GM06990 (cell line): Measurements from ENCODE around the gene CLCA2.
A peak's percentile ranks its signal among the peaks of the same experiment; 100 is the strongest.
"Not testable (repeated sequence)": the region's sequence is repeated elsewhere in the genome, so short reads cannot be mapped to it uniquely, and the experiment has no call there.

Experiments
- DNase-seq: peaks from one replicate; pipeline ENCODE4 v3.0.0-alpha.2; 2011; ENCODE audit not compliant: insufficient read length; ENCODE audit errors: extremely low read depth
- H3K27me3 ChIP-seq: replicated peaks from 2 replicates; pipeline ENCODE4 v1.6.0; 2011; ENCODE audit warnings: low read length; ENCODE audit not compliant: control insufficient read depth, insufficient read depth
- H3K36me3 ChIP-seq: 2 replicates; pipeline ENCODE4 v1.5.1; 2011; ENCODE audit warnings: low read length; ENCODE audit not compliant: control insufficient read depth, insufficient read depth
- H3K4me3 ChIP-seq: replicated peaks from 2 replicates; pipeline ENCODE4 v1.5.1; 2011; ENCODE audit warnings: low read depth, mild to moderate bottlenecking, control low read depth, low read length
- CTCF ChIP-seq: IDR thresholded peaks from 2 replicates; pipeline ENCODE4 v1.5.1; 2011; ENCODE audit warnings: low read length, control low read depth, mild to moderate bottlenecking, inconsistent platforms; ENCODE audit not compliant: insufficient read depth, poor library complexity, severe bottlenecking

CLCA2 gene

GRCh38 chr1:86502125-86502646, 78.2 kb downstream of the CLCA2 start:
- not testable (repeated sequence) for H3K36me3 ChIP-seq, H3K27me3 ChIP-seq
- DNase-seq, result peak; percentile 31
- TF ChIP-seq CTCF, result peak; percentile 51
- H3K4me3 ChIP-seq, result peak overlapping the region; percentile 40

DNA sequence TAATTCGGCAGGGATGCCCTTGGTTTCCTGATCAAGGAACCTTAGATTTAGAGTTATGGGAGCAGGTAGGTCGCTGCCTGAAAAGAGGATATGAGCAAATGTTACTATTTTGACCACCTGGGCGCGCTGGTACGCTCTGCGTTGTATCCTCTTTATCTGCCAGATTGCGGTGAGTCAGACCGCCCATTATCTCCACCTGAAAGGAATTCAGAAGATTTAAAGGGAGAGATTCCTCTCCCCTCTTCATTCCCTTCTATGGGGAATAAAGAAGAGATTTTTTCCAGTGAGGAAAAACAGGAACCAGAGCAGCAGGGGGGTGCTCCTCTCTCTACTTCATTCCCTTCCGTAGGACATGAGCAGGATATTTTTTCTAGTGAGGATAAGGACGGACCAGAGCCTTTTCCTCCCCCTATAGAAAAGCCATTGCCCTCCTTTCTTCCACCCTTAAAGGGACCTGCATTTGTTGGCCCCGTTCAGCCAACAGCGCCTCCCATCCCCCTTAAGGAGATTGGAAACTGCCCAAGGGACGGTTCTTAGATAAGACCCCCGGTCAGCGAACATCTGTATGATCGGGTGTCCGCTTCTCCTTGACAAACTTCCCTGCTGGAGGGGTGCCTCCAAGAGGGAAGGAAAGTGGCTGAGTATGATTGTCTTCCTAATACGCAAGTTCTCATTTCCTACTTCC, 78.9 kb downstream of the CLCA2 start:
- Histone ChIP-seq H3K27me3 (no peaks in the 10 kb centered on the region), H3K4me3 (no peak overlapping the region; the same call in 1 of the 2 replicates), H3K36me3 (no peaks in the 10 kb centered on the region)
- no peak for DNase-seq
- TF ChIP-seq CTCF, result no peak

- no peak for DNase-seq
- H3K36me3 ChIP-seq, result no peaks in the 10 kb centered on the region
- H3K4me3 ChIP-seq, result no peak overlapping the region
- TF ChIP-seq CTCF, result no peak
- no peaks in the 10 kb centered on the region for H3K27me3 ChIP-seq
Measured at GRCh38 chr1:86503406-86504136, 79.6 kb downstream of the CLCA2 start.

DNA sequence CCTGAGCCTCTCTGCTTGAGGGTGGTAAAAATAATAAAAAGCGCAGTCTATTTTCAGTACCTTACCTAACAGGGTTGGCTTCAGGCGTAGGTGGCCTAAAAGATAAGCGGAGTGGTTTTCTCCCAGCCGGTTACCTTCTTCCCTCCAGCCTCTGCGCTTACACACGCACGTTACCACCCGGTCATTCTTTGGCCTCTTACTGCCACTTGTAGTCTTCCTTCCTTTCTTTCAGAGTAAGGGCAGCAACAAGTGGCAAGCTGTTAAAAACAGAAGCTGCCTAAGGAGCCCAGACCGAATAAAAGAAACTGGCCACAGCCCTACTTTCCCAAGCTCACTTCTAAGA, 80.1 kb downstream of the CLCA2 start:
- DNase-seq, result no peak

DNA sequence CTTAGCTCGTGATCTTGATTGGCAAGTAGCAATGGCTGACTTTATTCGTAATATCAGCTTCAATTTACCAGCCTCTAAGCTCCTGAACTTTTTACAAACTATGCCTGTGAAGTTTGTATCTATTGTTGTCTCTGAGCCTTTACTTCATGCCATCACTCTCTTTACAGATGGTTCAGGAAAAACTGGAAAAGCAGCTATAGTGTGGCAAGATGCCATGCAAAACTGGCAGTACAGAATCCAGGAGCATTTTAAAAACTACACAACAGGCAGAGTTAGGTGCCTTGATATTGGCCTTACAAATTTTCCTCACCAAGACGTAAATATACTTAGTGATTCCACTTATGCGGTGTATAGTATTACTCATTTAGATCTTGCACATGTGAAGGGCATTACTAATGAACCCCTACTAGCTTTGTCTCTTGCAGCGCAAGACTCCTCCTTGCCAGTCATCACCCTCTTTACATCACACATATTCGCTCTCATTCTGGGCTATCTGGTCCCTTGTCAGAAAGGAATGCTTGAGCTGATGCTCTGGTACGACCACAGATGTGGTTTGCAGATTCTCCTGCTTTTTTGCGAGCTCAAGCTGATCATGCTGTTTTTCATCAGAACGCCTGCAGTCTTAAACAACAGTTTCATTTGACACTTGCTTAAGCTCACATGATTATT, 81.1 kb downstream of the CLCA2 start:
- no peak overlapping the region for H3K4me3 ChIP-seq
- H3K27me3 ChIP-seq, result no peaks in the 10 kb centered on the region
- no peak for TF ChIP-seq CTCF
- DNase-seq, result no peak
- H3K36me3 ChIP-seq, result no peaks in the 10 kb centered on the region

More for the DNA sequence above, 80.1 kb downstream of the CLCA2 start:
- no peaks in the 10 kb centered on the region for H3K27me3 ChIP-seq
- TF ChIP-seq CTCF, result no peak
- H3K36me3 ChIP-seq, result no peaks in the 10 kb centered on the region
- H3K4me3 ChIP-seq, result no peak overlapping the region
